ENCODE measurements around the gene ELK4.

Gene ELK4

GRCh38 chr1:205575294-205575885, 56.4 kb downstream of the ELK4 start:
- no peak for DNase-seq (ENCODE audit: extremely low read depth, low read depth)
- TF ChIP-seq CTCF (IDR thresholded peaks at IDR 0.05; ENCODE audit: low read depth, low read length), result no peak

- no peak for TF ChIP-seq CTCF (IDR thresholded peaks at IDR 0.05; ENCODE audit: low read depth, low read length)
- DNase-seq (ENCODE audit: extremely low read depth, low read depth), result no peak
Observed at GRCh38 chr1:205572421-205572820, 59.4 kb downstream of the ELK4 start.

GRCh38 chr1:205571747-205572146, 60.1 kb downstream of the ELK4 start:
- no peak for DNase-seq (ENCODE audit: extremely low read depth, low read depth)
- no peak for TF ChIP-seq CTCF (IDR thresholded peaks at IDR 0.05; ENCODE audit: low read depth, low read length)

- DNase-seq (ENCODE audit: extremely low read depth, low read depth), result no peak
- TF ChIP-seq CTCF (IDR thresholded peaks at IDR 0.05; ENCODE audit: low read depth, low read length), result no peak
Observed at GRCh38 chr1:205570796-205571537, 60.8 kb downstream of the ELK4 start.

- no peak for DNase-seq (ENCODE audit: extremely low read depth, low read depth)
- TF ChIP-seq CTCF (IDR thresholded peaks at IDR 0.05; ENCODE audit: low read depth, low read length), result no peak
Observed at GRCh38 chr1:205570173-205570501, 61.7 kb downstream of the ELK4 start.

- no peak for DNase-seq (ENCODE audit: extremely low read depth, low read depth)
- TF ChIP-seq CTCF (IDR thresholded peaks at IDR 0.05; ENCODE audit: low read depth, low read length), result no peak
Observed at GRCh38 chr1:205569411-205570172, 62.2 kb downstream of the ELK4 start.

Data from AG09319 (cell line).